ENCODE data around the gene BOD1. TPM values are rescaled to one million over a fixed set of nuclear protein-coding genes. Genes with fewer than 3 reads are reported as not detected.
A peak's percentile ranks its signal among the peaks of the same experiment; 100 is the strongest.

BOD1 gene
- total and polyA plus RNA-seq, 4 donors, result 23.3 to 63.1 (median 35.9) TPM

- WGBS, 2 donors, result 75 to 86% methylated on average over 7 of the region's 7 CpGs
- peaks cover 8 to 45% (median 20%) of the 10 kb centered on the region in 5 donors for H3K4me1 ChIP-seq (ENCODE audit: control insufficient read depth in 5 of 5, insufficient read depth in 5 of 5, low read length in 5 of 5)
- H3K27me3 ChIP-seq (ENCODE audit: control insufficient read depth in 3 of 3, insufficient read depth in 3 of 3, low read length in 2 of 3), result no peaks in the 10 kb centered on the region
- H3K9ac ChIP-seq (ENCODE audit: insufficient read depth in 1 of 2, low read length in 2 of 2), result peak overlapping the region in 1 of 2 donors; percentile 72
- no peaks in the 10 kb centered on the region for H3K9me3 ChIP-seq (ENCODE audit: control insufficient read depth in 4 of 4, insufficient read depth in 3 of 4, low read length in 3 of 4)
- DNase-seq (no peak), ATAC-seq (ENCODE audit: insufficient read depth, low FRiP score) (no peak)
- no peak for TF ChIP-seq CTCF (IDR thresholded peaks at IDR 0.05; ENCODE audit: control extremely low read depth, extremely low read depth)
- peaks cover 5 to 20% (median 15%) of the 10 kb centered on the region in 4 donors for H3K36me3 ChIP-seq (ENCODE audit: control insufficient read depth in 4 of 4, insufficient read depth in 4 of 4, low read length in 4 of 4)
- peak overlapping the region; percentile 19 for H3K4me3 ChIP-seq
- no peak overlapping the region for H3K27ac ChIP-seq (ENCODE audit: low read depth in 1 of 2, low read length in 1 of 2)
Observed at GRCh38 chr5:173614591-173614990, 1.9 kb downstream of the BOD1 start.

GRCh38 chr5:173613433-173614159, 2.9 kb downstream of the BOD1 start:
- H3K27me3 ChIP-seq (ENCODE audit: control insufficient read depth in 3 of 3, insufficient read depth in 3 of 3, low read length in 2 of 3), result no peaks in the 10 kb centered on the region
- H3K27ac ChIP-seq (ENCODE audit: low read depth in 1 of 2, low read length in 1 of 2), result no peak overlapping the region
- H3K4me3 ChIP-seq, result no peak overlapping the region
- H3K36me3 ChIP-seq (ENCODE audit: control insufficient read depth in 4 of 4, insufficient read depth in 4 of 4, low read length in 4 of 4), result peaks cover 9 to 28% (median 17%) of the 10 kb centered on the region in 4 donors
- no peak for TF ChIP-seq CTCF (IDR thresholded peaks at IDR 0.05; ENCODE audit: control extremely low read depth, extremely low read depth)
- no peak overlapping the region for H3K9ac ChIP-seq (ENCODE audit: insufficient read depth in 1 of 2, low read length in 2 of 2)
- 87% methylated on average over 8 of the region's 8 CpGs for WGBS, 2 donors
- ATAC-seq (ENCODE audit: insufficient read depth, low FRiP score) (no peak), DNase-seq (peak in 1 of 3 donors; percentile 60)
- no peaks in the 10 kb centered on the region for H3K9me3 ChIP-seq (ENCODE audit: control insufficient read depth in 4 of 4, insufficient read depth in 3 of 4, low read length in 3 of 4)
- peaks cover 8 to 45% (median 23%) of the 10 kb centered on the region in 5 donors for H3K4me1 ChIP-seq (ENCODE audit: control insufficient read depth in 5 of 5, insufficient read depth in 5 of 5, low read length in 5 of 5)

- 56 to 64% methylated on average over 3 of the region's 3 CpGs for WGBS, 2 donors
- peaks cover 9 to 32% (median 21%) of the 10 kb centered on the region in 4 donors for H3K36me3 ChIP-seq (ENCODE audit: control insufficient read depth in 4 of 4, insufficient read depth in 4 of 4, low read length in 4 of 4)
Observed at GRCh38 chr5:173612948-173613347, 3.5 kb downstream of the BOD1 start.

More at GRCh38 chr5:173612948-173613347, 3.5 kb downstream of the BOD1 start:
- no peak for TF ChIP-seq CTCF (IDR thresholded peaks at IDR 0.05; ENCODE audit: control extremely low read depth, extremely low read depth)
- no peak for DNase-seq
- H3K4me1 ChIP-seq (ENCODE audit: control insufficient read depth in 5 of 5, insufficient read depth in 5 of 5, low read length in 5 of 5), result peaks cover 8 to 45% (median 23%) of the 10 kb centered on the region in 5 donors
- no peak overlapping the region for H3K4me3 ChIP-seq
- ATAC-seq (ENCODE audit: insufficient read depth, low FRiP score), result no peak
- H3K9me3 ChIP-seq (ENCODE audit: control insufficient read depth in 4 of 4, insufficient read depth in 3 of 4, low read length in 3 of 4), result no peaks in the 10 kb centered on the region
- no peak overlapping the region for H3K27ac ChIP-seq (ENCODE audit: low read depth in 1 of 2, low read length in 1 of 2)
- H3K27me3 ChIP-seq (ENCODE audit: control insufficient read depth in 3 of 3, insufficient read depth in 3 of 3, low read length in 2 of 3), result no peaks in the 10 kb centered on the region
- no peak overlapping the region for H3K9ac ChIP-seq (ENCODE audit: insufficient read depth in 1 of 2, low read length in 2 of 2)

Measured in lung (tissue), 12 donors.